GM18498 (cell line): ENCODE data around the gene MYO1G.
"Not testable (repeated sequence)": the region's sequence is repeated elsewhere in the genome, so short reads cannot be mapped to it uniquely, and the experiment has no call there.

ENCODE experiments used
- ATAC-seq: cut with Tn5 transposase; IDR thresholded peaks from one replicate; pipeline ENCODE4 v1.9.1; 2021; ENCODE audit warnings: mild to moderate bottlenecking, moderate library complexity; ENCODE audit not compliant: unreplicated experiment

MYO1G gene

DNA sequence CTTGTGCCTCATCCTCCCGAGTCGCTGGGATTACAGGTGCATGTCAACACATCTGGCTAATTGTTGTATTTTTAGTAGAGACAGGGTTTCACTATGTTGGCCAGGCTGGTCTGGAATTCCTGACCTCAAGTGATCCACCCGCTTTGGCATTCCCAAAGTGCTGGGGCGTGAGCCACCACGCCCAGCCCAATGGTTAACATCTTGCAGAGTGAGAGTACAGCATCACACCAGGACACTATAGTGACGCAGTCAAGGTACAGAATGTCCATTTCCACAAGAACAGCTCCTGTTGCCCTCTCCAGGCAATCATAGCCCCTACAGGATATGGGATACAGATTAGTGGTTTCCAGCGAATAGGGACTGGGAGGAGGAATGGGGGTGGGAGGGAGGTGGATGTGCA is 34.0 kb downstream of the MYO1G start:
- no peak for ATAC-seq

DNA sequence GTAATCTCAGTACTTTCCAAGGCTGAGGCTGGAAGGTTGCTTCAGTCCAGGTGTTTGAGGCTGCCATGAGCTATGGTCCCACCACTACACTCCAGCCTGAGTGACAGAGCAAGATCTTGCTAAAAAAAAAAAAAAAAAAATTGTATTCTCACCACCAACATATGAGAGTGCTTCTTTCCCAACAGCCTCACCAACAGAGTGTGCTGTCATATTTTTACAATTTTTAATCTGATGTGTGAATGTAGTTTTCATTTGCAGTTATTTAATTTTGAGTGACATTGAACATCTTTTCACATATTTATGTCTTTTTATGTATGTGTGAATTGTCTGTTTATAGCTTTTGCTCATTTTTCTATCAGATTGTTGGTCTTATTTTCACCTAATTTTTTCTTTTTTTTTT is 35.2 kb downstream of the MYO1G start:
- no peak for ATAC-seq

DNA sequence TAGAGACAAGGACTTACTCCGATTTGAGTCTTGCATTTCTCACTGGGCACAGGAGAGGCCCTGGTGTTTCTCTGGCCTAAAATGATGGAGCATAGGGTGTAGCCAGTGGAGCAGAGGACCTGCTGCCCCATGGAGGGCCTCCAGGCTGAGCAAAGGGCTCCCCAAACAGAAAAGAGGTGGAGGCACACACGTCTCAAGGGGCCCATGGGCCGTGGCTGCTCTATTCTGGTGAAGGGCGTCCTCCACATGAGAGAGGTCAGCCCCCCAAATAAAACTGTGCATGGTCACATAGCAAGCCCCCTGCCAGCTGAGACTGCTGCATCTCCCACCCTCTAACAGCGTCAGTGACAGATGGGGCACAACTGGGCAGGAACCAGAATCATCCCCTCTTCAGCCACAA is 41.4 kb downstream of the MYO1G start:
- no peak for ATAC-seq

DNA sequence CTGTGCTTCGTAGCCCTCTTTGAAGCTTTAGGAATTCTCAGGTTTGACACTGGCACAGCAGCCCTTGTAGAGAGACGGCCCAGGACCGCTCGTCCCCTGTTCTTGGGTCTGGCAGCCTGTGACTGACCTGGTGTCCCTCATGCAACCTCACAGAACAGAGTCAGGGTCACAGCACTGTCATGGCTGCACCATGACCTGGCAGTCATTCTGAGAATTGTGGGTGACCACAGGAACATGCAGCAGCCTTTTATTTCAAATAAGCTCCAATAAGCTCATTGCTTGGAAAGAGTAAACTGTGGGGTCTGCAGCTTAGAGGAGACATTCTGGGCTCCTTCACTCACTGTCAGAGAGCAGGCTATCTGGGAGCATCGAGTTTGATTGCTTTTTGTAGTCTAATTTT is 42.5 kb downstream of the MYO1G start:
- no peak for ATAC-seq

DNA sequence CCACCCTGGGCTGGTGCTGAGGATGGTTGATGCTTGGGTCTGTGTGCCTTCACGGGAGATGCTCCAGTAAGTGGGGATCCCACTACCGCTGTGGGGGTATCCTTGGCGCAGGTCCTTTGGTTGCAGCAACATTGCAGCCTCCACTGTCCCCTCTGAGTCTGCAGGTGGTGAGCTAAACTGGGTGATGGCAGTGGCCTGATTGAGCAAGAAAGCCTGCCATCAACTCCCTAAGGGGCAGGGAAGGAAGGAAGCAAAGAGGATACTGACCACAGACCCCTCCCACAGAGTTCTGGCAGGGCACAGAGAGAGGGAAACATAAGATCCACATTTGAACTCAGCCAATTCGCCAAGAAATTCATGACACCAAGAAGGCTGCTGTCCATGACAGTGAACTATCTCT is 43.2 kb downstream of the MYO1G start:
- ATAC-seq, result no peak

DNA sequence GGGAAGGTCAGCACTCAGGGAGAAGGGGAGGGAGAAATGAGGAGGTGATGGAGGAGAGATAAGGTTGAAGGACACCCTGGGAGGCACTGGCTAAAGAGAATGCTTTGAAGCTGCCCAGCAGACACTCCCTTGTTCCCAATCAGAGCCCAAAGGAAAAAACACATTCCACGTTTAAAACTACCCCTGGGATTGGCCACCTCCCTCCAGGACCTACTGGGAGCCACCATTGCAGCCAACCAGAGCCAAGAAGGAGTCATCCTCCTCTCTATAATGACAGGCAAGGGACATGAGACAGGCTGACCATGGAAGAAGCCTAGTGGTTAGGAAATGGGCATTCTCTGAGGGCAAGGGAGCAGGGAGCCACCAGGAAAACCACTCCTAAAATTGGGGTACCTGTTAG is 43.8 kb downstream of the MYO1G start:
- no peak for ATAC-seq

DNA sequence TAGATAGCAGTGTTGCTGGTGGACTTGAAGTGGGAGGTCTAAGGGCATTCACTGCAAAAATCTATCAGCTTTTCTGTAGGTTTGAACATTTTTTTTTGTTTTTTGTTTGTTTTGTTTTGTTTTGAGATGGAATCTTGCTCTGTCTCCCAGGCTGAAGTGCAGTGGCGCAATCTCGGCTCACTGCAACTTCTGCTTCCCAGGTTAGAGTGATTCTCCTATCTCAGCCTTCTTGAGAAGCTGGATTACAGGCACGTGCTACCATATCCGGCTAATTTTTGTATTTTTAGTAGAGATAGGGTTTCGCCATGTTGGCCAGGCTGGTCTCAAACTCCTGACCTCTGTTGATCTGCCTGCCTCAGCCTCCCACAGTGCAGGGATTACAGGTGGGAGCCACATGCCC is 44.3 kb downstream of the MYO1G start:
- not testable (repeated sequence) for ATAC-seq

DNA sequence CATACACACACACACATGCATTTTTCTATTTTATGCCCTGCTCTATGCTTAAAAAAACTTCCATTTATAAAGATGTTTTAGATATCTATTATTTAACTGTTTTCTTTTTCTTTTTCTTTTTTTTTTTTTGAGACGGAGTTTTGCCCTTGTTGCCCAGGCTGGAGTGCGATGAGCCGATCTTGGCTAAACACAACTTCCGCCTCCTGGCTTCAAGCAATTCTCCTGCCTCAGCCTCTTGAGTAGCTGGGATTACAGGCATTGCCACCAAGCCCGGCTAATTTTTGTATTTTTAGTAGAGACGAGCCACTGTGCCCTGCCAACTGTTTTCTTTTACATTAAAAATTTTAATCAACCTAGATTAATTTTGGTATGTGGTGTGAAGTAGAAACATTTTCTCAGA is 47.9 kb downstream of the MYO1G start:
- no peak for ATAC-seq

DNA sequence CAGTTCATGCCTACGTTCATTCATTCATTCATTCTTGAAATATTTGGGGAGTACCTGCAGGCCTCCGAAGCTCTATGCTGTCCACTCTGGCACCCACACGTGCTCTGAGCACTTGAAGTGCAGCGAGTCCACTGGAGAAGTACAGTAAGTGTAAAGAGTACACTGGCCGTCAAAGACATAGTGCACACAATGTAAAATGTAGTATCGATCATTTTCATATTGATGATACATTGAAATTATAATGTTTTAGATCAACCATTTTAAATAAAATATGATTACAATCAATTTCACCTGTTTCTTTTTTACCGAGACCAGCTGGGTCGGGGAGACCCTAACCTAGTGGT is 56.5 kb downstream of the MYO1G start:
- ATAC-seq, result no peak

DNA sequence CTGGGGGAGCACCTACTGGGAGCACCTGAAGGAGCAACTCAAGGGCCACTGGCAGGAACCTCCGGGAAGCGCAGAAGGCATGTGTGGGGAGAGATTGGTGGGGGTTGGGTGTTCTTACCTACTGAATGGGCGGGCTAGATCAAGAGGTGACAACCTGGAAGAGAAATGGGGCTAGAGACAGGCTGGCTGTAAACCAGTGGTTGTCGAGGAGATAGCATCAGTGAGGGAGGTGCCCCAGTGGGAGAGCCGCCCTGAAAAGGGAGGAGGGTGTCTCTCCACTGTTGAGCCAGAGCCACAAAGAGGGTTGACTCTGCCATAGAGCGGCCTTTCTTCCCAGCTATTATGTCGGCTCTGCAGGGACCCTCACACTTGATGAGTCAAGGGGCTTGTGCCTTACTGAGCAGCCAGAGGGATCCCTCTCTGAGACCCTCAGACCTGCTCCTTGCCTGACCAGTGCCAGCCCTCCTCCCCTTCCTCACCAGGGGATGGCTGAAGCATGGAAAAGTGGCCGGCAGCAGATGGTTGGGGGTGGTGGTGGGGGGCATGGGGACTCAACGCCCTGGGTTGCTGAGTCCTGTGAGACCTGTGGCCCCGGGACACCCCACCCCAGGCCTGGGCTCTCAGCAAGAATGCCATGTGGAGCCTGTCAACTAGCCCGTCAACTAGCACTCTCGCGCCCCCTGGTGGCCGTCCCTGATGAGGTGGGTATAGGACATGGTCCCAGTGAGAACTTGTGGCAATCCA is 57.0 kb downstream of the MYO1G start:
- peak; percentile 79 for ATAC-seq

DNA sequence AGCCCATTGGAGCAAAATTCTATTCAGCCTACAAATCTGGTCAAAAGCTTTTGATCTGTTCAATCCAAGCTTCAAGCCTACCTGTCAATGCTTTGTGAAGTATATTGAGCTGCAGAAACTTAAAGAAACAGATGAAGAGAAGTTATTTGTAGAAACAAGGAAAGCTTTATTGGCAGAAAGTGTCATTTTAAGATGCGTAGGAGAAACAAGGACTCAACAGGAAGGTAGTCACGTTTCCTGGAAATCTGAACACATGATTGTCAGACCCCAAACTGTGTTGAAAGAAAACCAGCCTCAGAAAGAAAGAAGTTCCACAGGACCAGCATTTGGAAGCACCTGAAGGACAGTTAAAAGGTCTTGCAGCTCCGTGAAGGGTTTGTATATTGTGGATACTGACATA is 58.7 kb downstream of the MYO1G start:
- ATAC-seq, result no peak

DNA sequence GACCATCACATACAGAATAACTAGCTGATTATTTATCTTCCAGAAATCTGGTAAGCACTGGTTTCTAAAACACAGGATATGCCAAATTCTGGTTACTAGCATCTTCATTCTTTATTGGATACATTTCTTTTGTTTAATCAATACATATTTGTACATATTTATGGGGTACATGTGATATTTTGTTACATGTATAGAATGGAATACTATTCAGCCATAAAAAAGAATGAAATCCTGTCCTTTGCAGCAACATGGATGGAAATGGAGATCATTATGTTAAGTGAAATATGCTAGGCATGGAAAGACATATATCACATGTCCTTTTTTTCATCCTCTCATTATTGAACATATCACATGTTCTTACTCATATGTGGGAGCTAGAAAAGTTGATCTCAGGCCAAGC is 60.8 kb downstream of the MYO1G start:
- ATAC-seq, result no peak

DNA sequence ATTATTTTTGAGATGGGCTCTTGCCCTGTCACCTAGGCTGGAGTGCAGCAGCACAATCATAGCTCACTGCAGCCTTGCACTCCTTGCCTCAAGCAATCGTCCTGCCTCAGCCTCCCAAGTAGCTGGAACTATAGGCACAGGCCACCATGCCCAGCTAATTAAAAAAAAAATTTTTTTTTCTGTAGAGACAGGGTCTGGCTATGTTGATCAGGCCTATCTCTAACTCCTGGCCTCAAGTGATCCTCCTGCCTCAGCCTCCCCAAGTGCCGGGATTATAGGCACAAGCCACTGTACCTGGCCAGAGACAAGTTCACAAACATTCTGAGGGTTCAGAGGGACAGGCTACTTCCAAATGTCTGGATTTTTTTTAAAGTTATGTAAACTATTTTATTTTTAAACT is 61.4 kb downstream of the MYO1G start:
- no peak for ATAC-seq

DNA sequence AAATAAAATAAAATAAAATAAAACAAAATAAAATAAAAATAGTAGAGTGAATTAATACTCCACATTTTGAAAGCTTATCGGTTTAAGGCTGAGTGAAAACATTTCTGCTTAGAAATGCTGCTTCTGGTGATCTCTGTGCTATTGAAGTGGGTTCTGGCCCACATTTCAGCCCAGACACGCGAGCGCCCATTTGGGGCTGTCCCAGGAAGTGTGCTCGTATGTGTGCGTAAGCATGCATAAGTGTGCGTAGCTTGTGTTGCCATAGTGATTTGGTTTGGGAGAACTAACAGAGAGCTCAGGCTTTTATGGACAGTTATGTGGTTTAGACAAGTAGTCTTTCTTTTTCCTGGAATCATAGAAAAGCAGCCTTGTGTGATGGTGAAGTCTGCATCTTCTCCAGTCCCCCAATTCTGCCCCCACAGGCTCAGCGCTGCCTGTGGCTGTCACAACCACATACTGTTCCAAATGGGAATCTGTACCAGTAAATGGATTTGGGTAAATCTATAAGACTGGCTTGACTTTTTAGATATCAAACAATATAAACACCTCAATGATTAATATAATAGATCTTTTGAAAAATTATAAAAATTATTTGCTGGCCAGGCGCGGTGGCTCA is 63.7 kb downstream of the MYO1G start:
- ATAC-seq, result peak; percentile 76

DNA sequence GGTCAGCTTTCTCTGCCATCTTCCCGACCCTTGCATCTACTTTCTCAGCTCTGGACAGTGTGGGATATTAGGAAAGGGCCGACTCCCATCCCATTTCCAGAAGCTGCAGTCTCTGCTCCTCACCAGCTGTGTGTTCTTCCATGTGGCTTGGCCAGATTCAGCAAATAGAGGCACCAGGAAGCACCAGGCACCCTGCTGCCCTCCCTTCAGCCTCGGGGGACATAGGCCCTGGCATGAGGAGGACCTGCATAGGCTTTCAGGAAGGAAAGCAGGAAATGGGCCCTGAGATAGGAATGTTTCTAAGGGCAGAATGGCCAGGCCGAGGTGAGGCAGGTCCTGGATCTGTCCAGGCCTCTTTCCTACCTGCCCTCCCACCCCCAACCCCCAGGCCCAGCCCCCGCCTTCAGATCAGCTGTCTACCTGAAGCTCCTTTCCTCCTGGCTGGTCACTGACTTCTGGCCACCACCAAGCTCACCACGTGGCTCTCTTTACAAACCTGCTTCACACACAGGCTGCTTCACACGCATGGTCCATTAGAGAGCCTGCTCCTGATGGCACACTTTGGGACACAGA is 66.0 kb downstream of the MYO1G start:
- ATAC-seq, result no peak
